ENCODE results near the gene PRCP. TPM values are rescaled to one million over a fixed set of nuclear protein-coding genes. Genes with fewer than 3 reads are reported as not detected.
A peak's percentile ranks its signal among the peaks of the same experiment; 100 is the strongest.

PRCP gene
- total RNA-seq, 1 donor from 2014 or later: 62.0 TPM

DNA sequence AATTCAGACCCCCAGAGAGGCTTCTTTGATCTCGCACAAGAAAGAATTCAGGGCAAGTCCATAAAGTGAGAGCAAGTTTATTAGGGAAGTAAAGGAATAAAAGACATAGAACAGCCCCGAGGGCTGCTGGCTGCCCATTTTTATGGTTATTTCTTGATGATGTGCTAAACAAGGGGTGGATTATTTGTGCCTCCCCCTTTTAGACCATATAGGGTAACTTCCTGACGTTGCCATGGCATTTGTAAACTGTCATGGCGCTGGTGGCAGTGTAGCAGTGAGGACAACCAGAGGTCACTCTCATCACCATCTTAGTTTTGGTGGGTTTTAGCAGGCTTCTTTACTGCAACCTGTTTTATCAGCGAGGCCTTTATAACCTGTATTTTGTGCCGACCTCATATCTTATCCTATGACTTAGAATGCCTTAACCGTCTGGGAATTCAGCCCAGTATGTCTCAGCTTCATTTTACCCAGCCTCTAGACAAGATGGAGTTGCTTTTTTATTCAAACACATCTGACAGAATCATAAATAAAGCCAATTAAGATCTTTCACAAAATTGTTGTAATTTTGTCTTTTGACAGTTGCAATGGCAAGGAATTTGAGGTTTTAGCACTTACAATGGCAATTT is 8.9 kb upstream of the PRCP start:
- no peaks in the 10 kb centered on the region for H3K4me1 ChIP-seq (ENCODE audit: insufficient read depth, low read length)
- no peaks in the 10 kb centered on the region for H3K27me3 ChIP-seq (ENCODE audit: insufficient read depth, low read length)
- DNase-seq (ENCODE audit: low read depth) (peak; percentile 29), FAIRE-seq (no peak)
- Mint-ChIP-seq H3K9me3 (ENCODE audit: unreplicated experiment) (peaks cover 7% of the 10 kb centered on the region), H3K4me3 (ENCODE audit: unreplicated experiment) (no peak overlapping the region), H3K27ac (ENCODE audit: unreplicated experiment) (peak overlapping the region; percentile 84), H3K36me3 (ENCODE audit: low read depth, unreplicated experiment) (peaks cover 4% of the 10 kb centered on the region), H3K27me3 (ENCODE audit: low read depth, unreplicated experiment) (no peaks in the 10 kb centered on the region), H3K4me1 (ENCODE audit: low read depth, unreplicated experiment) (peaks cover 13% of the 10 kb centered on the region)
- no peak overlapping the region for H3K9ac ChIP-seq (ENCODE audit: low read length)
- no peak overlapping the region for H3K4me3 ChIP-seq (ENCODE audit: insufficient read depth, low read depth, low read length)
- H3K9me3 ChIP-seq (ENCODE audit: insufficient read depth, low read depth, low read length): peaks cover 7% of the 10 kb centered on the region
- H3K36me3 ChIP-seq (ENCODE audit: insufficient read depth, low read length): no peaks in the 10 kb centered on the region
- TF ChIP-seq, protein P1, sequence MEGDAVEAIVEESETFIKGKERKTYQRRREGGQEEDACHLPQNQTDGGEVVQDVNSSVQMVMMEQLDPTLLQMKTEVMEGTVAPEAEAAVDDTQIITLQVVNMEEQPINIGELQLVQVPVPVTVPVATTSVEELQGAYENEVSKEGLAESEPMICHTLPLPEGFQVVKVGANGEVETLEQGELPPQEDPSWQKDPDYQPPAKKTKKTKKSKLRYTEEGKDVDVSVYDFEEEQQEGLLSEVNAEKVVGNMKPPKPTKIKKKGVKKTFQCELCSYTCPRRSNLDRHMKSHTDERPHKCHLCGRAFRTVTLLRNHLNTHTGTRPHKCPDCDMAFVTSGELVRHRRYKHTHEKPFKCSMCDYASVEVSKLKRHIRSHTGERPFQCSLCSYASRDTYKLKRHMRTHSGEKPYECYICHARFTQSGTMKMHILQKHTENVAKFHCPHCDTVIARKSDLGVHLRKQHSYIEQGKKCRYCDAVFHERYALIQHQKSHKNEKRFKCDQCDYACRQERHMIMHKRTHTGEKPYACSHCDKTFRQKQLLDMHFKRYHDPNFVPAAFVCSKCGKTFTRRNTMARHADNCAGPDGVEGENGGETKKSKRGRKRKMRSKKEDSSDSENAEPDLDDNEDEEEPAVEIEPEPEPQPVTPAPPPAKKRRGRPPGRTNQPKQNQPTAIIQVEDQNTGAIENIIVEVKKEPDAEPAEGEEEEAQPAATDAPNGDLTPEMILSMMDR (IDR thresholded peaks at IDR 0.05; ENCODE audit: insufficient read depth, low read depth, low read length): no peak
- TF ChIP-seq EZH2 (IDR thresholded peaks at IDR 0.05; ENCODE audit: insufficient read depth, low read length): no peak
- H4K20me1 ChIP-seq (ENCODE audit: insufficient read depth, low read length): no peaks in the 10 kb centered on the region
- H3K27ac ChIP-seq (ENCODE audit: low read depth, low read length): no peak overlapping the region
- no peak overlapping the region for H3K4me2 ChIP-seq (ENCODE audit: low read length)
- H3K79me2 ChIP-seq (ENCODE audit: insufficient read depth, low read length): peaks cover 28% of the 10 kb centered on the region
- H2AFZ ChIP-seq (ENCODE audit: low read depth, low read length): no peak overlapping the region

DNA sequence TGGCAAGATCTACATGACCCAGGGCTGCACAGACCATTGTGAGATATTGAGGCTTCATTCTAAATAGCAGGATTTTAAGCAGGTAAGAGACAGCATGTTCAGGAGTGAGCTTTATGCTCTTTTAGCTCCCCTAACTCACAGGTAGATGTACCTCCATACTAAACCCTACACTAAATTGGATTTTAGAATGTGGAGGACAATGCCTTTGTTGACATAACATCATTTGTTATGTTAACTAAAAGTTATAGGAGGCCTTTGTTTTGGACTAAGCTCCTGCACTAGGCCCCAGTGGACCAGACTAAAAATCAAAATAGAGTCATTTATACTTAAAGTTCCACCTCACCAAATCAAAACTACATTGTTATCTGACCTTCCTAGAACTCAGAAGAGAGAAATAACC is 8.1 kb upstream of the PRCP start:
- Histone ChIP-seq H3K4me3 (ENCODE audit: insufficient read depth, low read depth, low read length) (no peak overlapping the region), H3K9ac (ENCODE audit: low read length) (no peak overlapping the region), H2AFZ (ENCODE audit: low read depth, low read length) (no peak overlapping the region), H3K27me3 (ENCODE audit: insufficient read depth, low read length) (no peaks in the 10 kb centered on the region), H3K4me1 (ENCODE audit: insufficient read depth, low read length) (no peaks in the 10 kb centered on the region), H3K4me2 (ENCODE audit: low read length) (no peak overlapping the region), H3K36me3 (ENCODE audit: insufficient read depth, low read length) (no peaks in the 10 kb centered on the region), H3K27ac (ENCODE audit: low read depth, low read length) (no peak overlapping the region), H4K20me1 (ENCODE audit: insufficient read depth, low read length) (no peaks in the 10 kb centered on the region), H3K9me3 (ENCODE audit: insufficient read depth, low read depth, low read length) (peaks cover 7% of the 10 kb centered on the region), H3K79me2 (ENCODE audit: insufficient read depth, low read length) (peaks cover 29% of the 10 kb centered on the region)
- no peak for DNase-seq (ENCODE audit: low read depth)
- Mint-ChIP-seq H3K27ac (ENCODE audit: unreplicated experiment) (peak overlapping the region; percentile 84), H3K4me3 (ENCODE audit: unreplicated experiment) (no peak overlapping the region), H3K36me3 (ENCODE audit: low read depth, unreplicated experiment) (peaks cover 4% of the 10 kb centered on the region), H3K27me3 (ENCODE audit: low read depth, unreplicated experiment) (no peaks in the 10 kb centered on the region), H3K4me1 (ENCODE audit: low read depth, unreplicated experiment) (peaks cover 13% of the 10 kb centered on the region), H3K9me3 (ENCODE audit: unreplicated experiment) (peaks cover 7% of the 10 kb centered on the region)
- TF ChIP-seq, protein P1 (IDR thresholded peaks at IDR 0.05; ENCODE audit: insufficient read depth, low read depth, low read length): no peak
- TF ChIP-seq EZH2 (IDR thresholded peaks at IDR 0.05; ENCODE audit: insufficient read depth, low read length): no peak
- no peak for FAIRE-seq

DNA sequence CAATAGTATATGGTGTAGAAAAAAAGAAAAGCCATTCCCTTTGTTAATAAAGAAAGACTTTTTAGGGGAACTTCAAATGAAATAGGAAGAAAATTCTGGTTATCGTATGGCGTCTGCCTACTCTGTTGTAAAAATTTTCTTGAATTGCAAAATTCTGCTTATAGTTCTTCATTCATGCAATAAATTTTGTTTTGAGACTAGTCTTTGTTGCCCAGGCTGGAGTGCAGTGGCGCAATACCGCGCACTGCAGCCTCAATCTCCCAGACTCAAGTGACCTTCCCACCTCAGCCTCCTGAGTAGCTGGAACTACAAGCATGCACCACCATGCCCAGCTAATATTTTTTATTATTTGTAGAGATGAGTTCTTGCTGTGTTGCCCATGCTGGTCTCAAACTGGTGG is 7.1 kb upstream of the PRCP start:
- peaks cover 38% of the 10 kb centered on the region for H3K79me2 ChIP-seq (ENCODE audit: insufficient read depth, low read length)
- H3K27ac Mint-ChIP-seq (ENCODE audit: unreplicated experiment): no peak overlapping the region

More for the DNA sequence above, 7.1 kb upstream of the PRCP start:
- Mint-ChIP-seq H3K36me3 (ENCODE audit: low read depth, unreplicated experiment) (peaks cover 4% of the 10 kb centered on the region), H3K9me3 (ENCODE audit: unreplicated experiment) (peaks cover 4% of the 10 kb centered on the region), H3K4me3 (ENCODE audit: unreplicated experiment) (no peak overlapping the region), H3K4me1 (ENCODE audit: low read depth, unreplicated experiment) (peaks cover 13% of the 10 kb centered on the region), H3K27me3 (ENCODE audit: low read depth, unreplicated experiment) (no peaks in the 10 kb centered on the region)
- Histone ChIP-seq H4K20me1 (ENCODE audit: insufficient read depth, low read length) (no peaks in the 10 kb centered on the region), H3K9me3 (ENCODE audit: insufficient read depth, low read depth, low read length) (peaks cover 7% of the 10 kb centered on the region), H3K27ac (ENCODE audit: low read depth, low read length) (no peak overlapping the region), H3K4me1 (ENCODE audit: insufficient read depth, low read length) (no peaks in the 10 kb centered on the region), H3K4me3 (ENCODE audit: insufficient read depth, low read depth, low read length) (no peak overlapping the region), H3K36me3 (ENCODE audit: insufficient read depth, low read length) (no peaks in the 10 kb centered on the region), H2AFZ (ENCODE audit: low read depth, low read length) (no peak overlapping the region), H3K4me2 (ENCODE audit: low read length) (no peak overlapping the region), H3K9ac (ENCODE audit: low read length) (no peak overlapping the region), H3K27me3 (ENCODE audit: insufficient read depth, low read length) (no peaks in the 10 kb centered on the region)
- no peak for FAIRE-seq
- TF ChIP-seq, protein P1 (IDR thresholded peaks at IDR 0.05; ENCODE audit: insufficient read depth, low read depth, low read length): no peak
- no peak for TF ChIP-seq EZH2 (IDR thresholded peaks at IDR 0.05; ENCODE audit: insufficient read depth, low read length)
- no peak for DNase-seq (ENCODE audit: low read depth)

Data from astrocyte (in vitro differentiated cells and primary cell).